Keratinocyte (primary cell): ENCODE measurements around the gene C19orf47. TPM values are rescaled to one million over a fixed set of nuclear protein-coding genes. Genes with fewer than 3 reads are reported as not detected.

Experiments used
- DNase-seq: peaks from one replicate; pipeline ENCODE4 v3.0.0-alpha.2; 2011; ENCODE audit warnings: low read depth, missing footprints, low spot score
- FAIRE-seq: peaks from 2 replicates; lab custom pipeline; 2011; peaks lifted over from hg19 to GRCh38; lab: Jason Lieb, UNC
- H2AFZ ChIP-seq: 2 replicates; pipeline ENCODE4 v1.6.0; 2012; ENCODE audit warnings: low read length, control low read depth, inconsistent platforms; ENCODE audit not compliant: control insufficient read depth
- H3K27ac ChIP-seq: 2 replicates; pipeline ENCODE4 v1.5.1; 2011; ENCODE audit warnings: low read length; ENCODE audit not compliant: control insufficient read depth, insufficient read depth
- H3K27me3 ChIP-seq: 3 replicates; pipeline ENCODE4 v1.6.0; 2011; ENCODE audit warnings: low read length; ENCODE audit not compliant: control insufficient read depth, insufficient read depth; ENCODE audit errors: extremely low read depth
- H3K36me3 ChIP-seq, 2 experiments: 2 replicates in 1 of 2; 3 replicates in 1 of 2; pipeline ENCODE4 v1.5.1; 2011; ENCODE audit warnings: low read length in 2 of 2, mild to moderate bottlenecking in 1 of 2; ENCODE audit not compliant: control insufficient read depth in 2 of 2, insufficient read depth in 2 of 2; ENCODE audit errors: extremely low read depth in 1 of 2
- H3K4me1 ChIP-seq: 3 replicates; pipeline ENCODE4 v1.5.1; 2011; ENCODE audit warnings: low read length; ENCODE audit not compliant: control insufficient read depth, insufficient read depth; ENCODE audit errors: extremely low read depth
- H3K4me2 ChIP-seq: 3 replicates; pipeline ENCODE4 v1.6.0; 2011; ENCODE audit warnings: low read depth, low read length; ENCODE audit not compliant: control insufficient read depth, insufficient read depth; ENCODE audit errors: extremely low read depth
- H3K4me3 ChIP-seq, 3 experiments: fragments of 200-600 bp in 1 of 3; sonication (generic) in 1 of 3; 2 replicates in 2 of 3; 3 replicates in 1 of 3; pipeline ENCODE4 v1.5.1; 2011 to 2016; ENCODE audit warnings: low read length in 3 of 3, mild to moderate bottlenecking in 3 of 3, control low read depth in 2 of 3, inconsistent platforms in 1 of 3, low read depth in 1 of 3, mixed read lengths in 1 of 3, mixed run types in 1 of 3, moderate library complexity in 1 of 3; ENCODE audit not compliant: control insufficient read depth in 2 of 3, insufficient read depth in 2 of 3; ENCODE audit errors: extremely low read depth in 1 of 3
- H3K79me2 ChIP-seq: 2 replicates; pipeline ENCODE4 v1.6.0; 2012; ENCODE audit warnings: low read length; ENCODE audit not compliant: control insufficient read depth, insufficient read depth
- H3K9ac ChIP-seq: 3 replicates; pipeline ENCODE4 v1.6.0; 2011; ENCODE audit warnings: low read length; ENCODE audit not compliant: control insufficient read depth, insufficient read depth; ENCODE audit errors: extremely low read depth
- H3K9me1 ChIP-seq: 3 replicates; pipeline ENCODE4 v1.6.0; 2011; ENCODE audit warnings: low read length; ENCODE audit not compliant: control insufficient read depth, insufficient read depth; ENCODE audit errors: extremely low read depth
- H3K9me3 ChIP-seq: 2 replicates; pipeline ENCODE4 v1.5.1; 2012; ENCODE audit warnings: low read depth, low read length; ENCODE audit not compliant: control insufficient read depth
- H4K20me1 ChIP-seq: 3 replicates; pipeline ENCODE4 v1.6.0; 2011; ENCODE audit warnings: low read length; ENCODE audit not compliant: control insufficient read depth, insufficient read depth; ENCODE audit errors: extremely low read depth
- EZH2 ChIP-seq: IDR thresholded peaks from one replicate; pipeline ENCODE4 v1.6.1; 2012; ENCODE audit warnings: inconsistent platforms, mild to moderate bottlenecking, low read length, moderate library complexity
- dilution Hi-C: fragments of 300-500 bp; cut with MboI; formaldehyde crosslinking; loops from one replicate; pipeline ENCODE4 v1.7.0; 2020; ENCODE audit warnings: low sequenced_read_pairs; ENCODE audit not compliant: extremely low pct_ligation_motif_present
- polyA plus RNA-seq, 5 experiments: library from polyadenylated mRNA; depleted of rRNA in 3 of 5; stranded (reverse) in 3 of 5; stranded (forward) in 1 of 5; unstranded in 1 of 5; fragments of >200 nt; gene quantifications; 1 replicate in 1 of 5; 2 replicates in 3 of 5; 3 replicates in 1 of 5; pipeline versions ENCODE4 v1.2.1 to v1.2.3, GENCODE V29; 2011 to 2012; ENCODE audit warnings: missing spikeins in 2 of 5, low read depth in 1 of 5, low replicate concordance in 1 of 5
- TF ChIP-seq, protein P1 (sequence below), 3 experiments: IDR thresholded peaks in 1 of 3; conservative IDR thresholded peaks in 1 of 3; optimal IDR thresholded peaks in 1 of 3; 2 replicates in 2 of 3; 3 replicates in 1 of 3; pipeline versions ENCODE3 to v1.5.1; 2011; ENCODE audit warnings: low read length in 3 of 3, mild to moderate bottlenecking in 3 of 3, moderate library complexity in 2 of 3, control low read depth in 1 of 3, inconsistent platforms in 1 of 3; ENCODE audit not compliant: insufficient read depth in 2 of 3; ENCODE audit errors: extremely low read depth in 1 of 3

C19orf47 gene
- polyA plus RNA-seq, 1 donor (not counting 4 experiments of a cell fraction or from before 2014, with no cell fraction given) = 13.3 TPM

DNA sequence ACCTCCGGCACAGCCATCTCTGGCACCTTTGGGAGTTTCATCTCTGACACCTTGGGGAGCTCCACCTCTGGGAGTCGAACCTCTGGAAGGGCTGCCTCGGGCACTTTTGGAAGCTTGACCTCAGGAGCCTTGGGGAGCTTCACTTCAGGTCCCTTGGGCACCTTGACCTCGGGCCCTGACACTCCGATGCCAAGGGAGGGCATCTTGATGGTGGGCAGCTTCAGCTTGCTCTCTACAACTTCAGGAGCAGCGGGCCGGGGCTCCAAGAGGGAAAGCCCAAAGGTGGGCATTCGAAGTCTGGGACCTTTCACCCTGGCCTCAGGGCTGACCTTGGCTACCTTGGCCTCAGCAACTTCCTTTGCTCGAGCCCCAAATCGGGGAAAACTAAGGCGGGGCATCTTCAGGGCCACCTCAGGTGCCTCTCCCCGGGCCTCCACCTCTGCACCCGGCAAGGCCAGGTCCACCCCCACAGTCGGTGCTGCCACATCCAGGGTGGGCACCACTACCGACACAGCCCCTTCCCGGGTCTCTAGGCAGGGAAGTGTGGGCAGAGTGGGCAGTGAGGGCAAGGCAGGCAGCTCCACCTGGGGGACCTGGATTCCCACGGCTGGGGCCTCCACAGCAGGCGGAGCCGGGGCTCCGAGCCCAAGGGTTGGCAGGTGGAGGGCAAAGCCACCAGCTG is 48.8 kb upstream of the C19orf47 start:
- FAIRE-seq = no peak
- dilution Hi-C loops = no loop called here
- H4K20me1 ChIP-seq = no peaks in the 10 kb centered on the region

DNA sequence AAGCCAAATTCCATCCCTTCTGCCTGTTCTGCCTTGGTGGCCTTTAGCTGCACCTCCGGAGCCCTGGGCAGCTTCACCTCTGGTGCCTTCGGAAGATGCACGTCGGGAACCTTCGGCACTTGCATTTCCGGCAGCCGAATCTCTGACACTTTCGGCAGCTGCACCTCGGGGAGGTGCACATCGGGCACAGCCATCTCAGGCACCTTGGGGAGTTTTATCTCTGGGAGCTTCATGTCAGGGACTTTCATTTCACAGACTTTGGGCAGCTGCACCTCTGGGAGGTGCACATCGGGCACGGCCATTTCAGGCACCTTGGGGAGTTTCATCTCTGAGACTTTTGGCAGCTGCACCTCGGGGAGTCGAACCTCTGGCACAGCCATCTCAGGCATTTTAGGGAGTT is 47.8 kb upstream of the C19orf47 start:
- Histone ChIP-seq H3K36me3 (no peaks in the 10 kb centered on the region), H4K20me1 (no peaks in the 10 kb centered on the region), H3K9me3 (no peaks in the 10 kb centered on the region), H3K4me3 (no peak overlapping the region), H3K27ac (no peak overlapping the region), H2AFZ (no peak overlapping the region), H3K4me2 (peak overlapping the region; percentile 55), H3K9me1 (no peaks in the 10 kb centered on the region), H3K4me1 (peaks cover 8% of the 10 kb centered on the region), H3K9ac (no peak overlapping the region), H3K27me3 (peaks cover 27% of the 10 kb centered on the region), H3K79me2 (no peaks in the 10 kb centered on the region)
- FAIRE-seq (no peak), DNase-seq (no peak)
- TF ChIP-seq, protein P1, sequence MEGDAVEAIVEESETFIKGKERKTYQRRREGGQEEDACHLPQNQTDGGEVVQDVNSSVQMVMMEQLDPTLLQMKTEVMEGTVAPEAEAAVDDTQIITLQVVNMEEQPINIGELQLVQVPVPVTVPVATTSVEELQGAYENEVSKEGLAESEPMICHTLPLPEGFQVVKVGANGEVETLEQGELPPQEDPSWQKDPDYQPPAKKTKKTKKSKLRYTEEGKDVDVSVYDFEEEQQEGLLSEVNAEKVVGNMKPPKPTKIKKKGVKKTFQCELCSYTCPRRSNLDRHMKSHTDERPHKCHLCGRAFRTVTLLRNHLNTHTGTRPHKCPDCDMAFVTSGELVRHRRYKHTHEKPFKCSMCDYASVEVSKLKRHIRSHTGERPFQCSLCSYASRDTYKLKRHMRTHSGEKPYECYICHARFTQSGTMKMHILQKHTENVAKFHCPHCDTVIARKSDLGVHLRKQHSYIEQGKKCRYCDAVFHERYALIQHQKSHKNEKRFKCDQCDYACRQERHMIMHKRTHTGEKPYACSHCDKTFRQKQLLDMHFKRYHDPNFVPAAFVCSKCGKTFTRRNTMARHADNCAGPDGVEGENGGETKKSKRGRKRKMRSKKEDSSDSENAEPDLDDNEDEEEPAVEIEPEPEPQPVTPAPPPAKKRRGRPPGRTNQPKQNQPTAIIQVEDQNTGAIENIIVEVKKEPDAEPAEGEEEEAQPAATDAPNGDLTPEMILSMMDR (optimal IDR thresholded peaks at IDR 0.05 in 1 of 3, IDR thresholded peaks at IDR 0.05 in 1 of 3, conservative IDR thresholded peaks at IDR 0.05 in 1 of 3; ENCODE audit: extremely low read depth in 1 of 3, insufficient read depth in 2 of 3, low read length in 3 of 3) = no peak
- peak; percentile 2 for TF ChIP-seq EZH2
- dilution Hi-C loops = no loop called here

More for the DNA sequence above, 48.8 kb upstream of the C19orf47 start:
- no peaks in the 10 kb centered on the region for H3K36me3 ChIP-seq
- H3K4me2 ChIP-seq = no peak overlapping the region
- H3K27me3 ChIP-seq = peaks cover 27% of the 10 kb centered on the region
- no peak overlapping the region for H3K9ac ChIP-seq
- DNase-seq = no peak
- TF ChIP-seq EZH2 = no peak
- TF ChIP-seq, protein P1 (optimal IDR thresholded peaks at IDR 0.05 in 1 of 3, IDR thresholded peaks at IDR 0.05 in 1 of 3, conservative IDR thresholded peaks at IDR 0.05 in 1 of 3; ENCODE audit: extremely low read depth in 1 of 3, insufficient read depth in 2 of 3, low read length in 3 of 3) = no peak
- no peaks in the 10 kb centered on the region for H3K9me3 ChIP-seq
- peaks cover 8% of the 10 kb centered on the region for H3K4me1 ChIP-seq
- no peak overlapping the region for H3K27ac ChIP-seq
- H3K79me2 ChIP-seq = no peaks in the 10 kb centered on the region
- H3K9me1 ChIP-seq = no peaks in the 10 kb centered on the region
- no peak overlapping the region for H2AFZ ChIP-seq
- H3K4me3 ChIP-seq = no peak overlapping the region
